Activated CD4-positive, alpha-beta memory T cell treated with anti-CD3 and anti-CD28 coated beads, Interleukin-2, amount 10 ng/mL, durations not matched to agents 7 days and 5 days (primary cell): ENCODE data around the gene ETS2. TPM values are rescaled to one million over a fixed set of nuclear protein-coding genes. Genes with fewer than 3 reads are reported as not detected.
"Not testable (repeated sequence)": the region's sequence is repeated elsewhere in the genome, so short reads cannot be mapped to it uniquely, and the experiment has no call there.

ENCODE experiments used
- CTCF ChIA-PET: fragments of 350-600 bp; sonication (Branson Sonifier 250); formaldehyde crosslinking; loops from one replicate; lab custom pipeline; 2021; ENCODE audit warnings: antibody characterized with exemption, inconsistent platforms; lab: Charles Lee
- POLR2A ChIA-PET: fragments of 350-600 bp; sonication (Branson Sonifier 250); formaldehyde crosslinking; loops from one replicate; lab custom pipeline; 2021; ENCODE audit warnings: antibody characterized with exemption; lab: Charles Lee
- DNase-seq: peaks from one replicate; pipeline ENCODE4 v3.0.0-alpha.2; 2020
- H3K27ac Mint-ChIP-seq: one replicate; pipeline ENCODE4 v1.8.0; 2021; ENCODE audit warnings: mild to moderate bottlenecking, mixed read lengths
- H3K27me3 Mint-ChIP-seq: one replicate; pipeline ENCODE4 v1.8.0; 2021; ENCODE audit warnings: mixed read lengths
- H3K36me3 Mint-ChIP-seq: one replicate; pipeline ENCODE4 v1.8.0; 2021; ENCODE audit warnings: low read depth, mixed read lengths
- H3K4me1 Mint-ChIP-seq: one replicate; pipeline ENCODE4 v1.8.0; 2021; ENCODE audit warnings: mixed read lengths
- H3K4me3 Mint-ChIP-seq: one replicate; pipeline ENCODE4 v1.8.0; 2021; ENCODE audit warnings: mild to moderate bottlenecking, mixed read lengths
- H3K9me3 Mint-ChIP-seq: one replicate; pipeline ENCODE4 v1.8.0; 2021; ENCODE audit warnings: mixed read lengths
- total RNA-seq, 2 experiments: library from RNA; stranded (reverse); gene quantifications; one replicate each; pipeline ENCODE4 v1.2.3, GENCODE V29; 2021

The ETS2 gene
- total RNA-seq, 2 experiments from 2014 or later: 11.4 to 11.5 TPM

DNA sequence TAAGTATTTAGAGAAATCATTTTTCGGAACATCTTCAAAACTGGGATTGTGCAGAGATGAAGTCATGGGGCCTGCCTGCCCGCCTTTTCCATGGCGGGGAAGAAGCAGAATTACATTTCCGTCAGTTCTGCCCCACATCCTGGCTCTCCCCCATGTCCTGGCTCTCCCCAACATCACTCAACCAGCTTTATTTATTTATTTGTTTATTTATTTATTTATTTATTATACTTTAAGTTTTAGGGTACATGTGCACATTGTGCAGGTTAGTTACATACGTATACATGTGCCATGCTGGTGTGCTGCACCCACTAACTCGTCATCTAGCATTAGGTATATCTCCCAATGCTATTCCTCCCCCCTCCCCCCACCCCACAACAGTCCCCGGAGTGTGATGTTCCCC, 22.4 kb downstream of the ETS2 start:
- peaks cover 11% of the 10 kb centered on the region for H3K4me1 Mint-ChIP-seq
- H3K9me3 Mint-ChIP-seq, H3K27ac Mint-ChIP-seq, DNase-seq, H3K27me3 Mint-ChIP-seq, POLR2A ChIA-PET, CTCF ChIA-PET, H3K36me3 Mint-ChIP-seq, H3K4me3 Mint-ChIP-seq: not testable (repeated sequence)

GRCh38 chr21:38830671-38831525, 25.2 kb downstream of the ETS2 start:
- Mint-ChIP-seq H3K4me1 (peaks cover 11% of the 10 kb centered on the region), H3K36me3 (no peaks in the 10 kb centered on the region), H3K4me3 (no peak overlapping the region), H3K27me3 (peaks cover 5% of the 10 kb centered on the region), H3K27ac (no peak overlapping the region), H3K9me3 (no peaks in the 10 kb centered on the region)
- ChIA-PET POLR2A (no interaction called here), CTCF (no interaction called here)
- no peak for DNase-seq

- ChIA-PET POLR2A (no interaction called here), CTCF (no interaction called here)
- H3K27ac Mint-ChIP-seq: no peak overlapping the region
- peaks cover 5% of the 10 kb centered on the region for H3K27me3 Mint-ChIP-seq
- no peaks in the 10 kb centered on the region for H3K36me3 Mint-ChIP-seq
- peaks cover 11% of the 10 kb centered on the region for H3K4me1 Mint-ChIP-seq
- H3K9me3 Mint-ChIP-seq: no peaks in the 10 kb centered on the region
- peak; percentile 35 for DNase-seq
- H3K4me3 Mint-ChIP-seq: no peak overlapping the region
Measured at GRCh38 chr21:38831526-38832467, 26.1 kb downstream of the ETS2 start.

- POLR2A ChIA-PET: no interaction called here
- H3K27me3 Mint-ChIP-seq: peaks cover 5% of the 10 kb centered on the region
- no peak overlapping the region for H3K27ac Mint-ChIP-seq
- H3K9me3 Mint-ChIP-seq: no peaks in the 10 kb centered on the region
- no peak overlapping the region for H3K4me3 Mint-ChIP-seq
- no peak for DNase-seq
- H3K36me3 Mint-ChIP-seq: no peaks in the 10 kb centered on the region
- H3K4me1 Mint-ChIP-seq: peaks cover 11% of the 10 kb centered on the region
- CTCF ChIA-PET: no interaction called here
Measured at GRCh38 chr21:38832664-38833063, 26.9 kb downstream of the ETS2 start.

DNA sequence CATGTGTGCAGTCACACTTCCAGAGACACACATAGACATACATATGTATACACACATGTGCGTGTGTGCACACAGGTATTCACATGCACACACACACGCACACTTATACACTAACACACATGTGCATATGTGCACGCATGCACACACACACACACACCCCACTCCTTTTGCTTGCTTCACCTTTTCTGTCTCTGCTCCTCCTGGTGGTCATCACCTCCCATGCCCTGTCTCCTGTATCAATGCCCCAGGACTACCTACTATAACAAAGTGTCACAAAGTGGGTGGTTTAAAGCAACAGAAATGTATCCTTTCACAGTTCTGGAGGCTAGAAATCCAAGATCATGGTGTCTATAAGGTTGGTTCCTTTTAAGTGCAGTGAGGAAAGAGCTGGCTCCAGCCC, 27.4 kb downstream of the ETS2 start:
- no peak for DNase-seq
- Mint-ChIP-seq H3K36me3 (no peaks in the 10 kb centered on the region), H3K9me3 (no peaks in the 10 kb centered on the region), H3K27ac (no peak overlapping the region), H3K4me3 (no peak overlapping the region), H3K4me1 (peaks cover 11% of the 10 kb centered on the region), H3K27me3 (peaks cover 5% of the 10 kb centered on the region)
- ChIA-PET CTCF (no interaction called here), POLR2A (no interaction called here)

- ChIA-PET CTCF (no interaction called here), POLR2A (no interaction called here)
- Mint-ChIP-seq H3K27me3 (peaks cover 8% of the 10 kb centered on the region), H3K4me3 (no peak overlapping the region), H3K4me1 (peaks cover 13% of the 10 kb centered on the region), H3K27ac (no peak overlapping the region), H3K36me3 (no peaks in the 10 kb centered on the region), H3K9me3 (no peaks in the 10 kb centered on the region)
- no peak for DNase-seq
Measured at GRCh38 chr21:38834725-38835124, 29.0 kb downstream of the ETS2 start.

DNA sequence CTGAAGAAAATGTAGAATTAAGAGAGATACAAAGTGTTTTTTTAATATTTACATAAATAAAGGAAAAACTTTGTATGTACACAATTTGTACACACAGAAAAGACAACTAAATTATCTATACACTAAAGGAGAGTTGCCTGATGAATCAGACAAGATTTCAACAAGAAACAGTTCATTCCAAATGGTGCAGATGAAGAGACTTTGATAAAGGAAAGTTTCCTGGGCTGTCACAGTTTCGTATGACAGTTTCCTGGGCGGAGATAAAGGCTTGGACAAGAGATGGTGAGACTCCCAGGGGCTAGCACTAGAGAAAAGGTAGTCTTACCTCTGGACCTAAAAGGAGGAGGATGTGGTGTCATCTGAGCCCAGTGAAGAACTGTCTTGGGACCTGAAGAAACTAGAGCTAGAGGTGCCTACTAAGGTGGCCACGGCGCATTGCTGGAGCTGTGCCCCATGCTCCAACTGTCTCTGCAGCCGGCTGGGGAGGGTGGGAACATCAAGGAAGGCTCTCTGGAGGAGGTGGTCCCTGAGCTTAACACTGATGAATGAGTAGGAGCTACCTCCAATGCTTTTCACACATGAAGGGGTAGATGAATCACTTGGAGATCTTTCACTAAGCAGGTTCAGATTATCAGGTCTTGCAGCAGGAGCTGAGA, 32.2 kb downstream of the ETS2 start:
- no peak for DNase-seq
- no peak overlapping the region for H3K27ac Mint-ChIP-seq
- no peaks in the 10 kb centered on the region for H3K36me3 Mint-ChIP-seq
- ChIA-PET CTCF (no interaction called here), POLR2A (no interaction called here)
- peaks cover 8% of the 10 kb centered on the region for H3K27me3 Mint-ChIP-seq
- no peak overlapping the region for H3K4me3 Mint-ChIP-seq
- H3K4me1 Mint-ChIP-seq: peaks cover 2% of the 10 kb centered on the region
- H3K9me3 Mint-ChIP-seq: no peaks in the 10 kb centered on the region

DNA sequence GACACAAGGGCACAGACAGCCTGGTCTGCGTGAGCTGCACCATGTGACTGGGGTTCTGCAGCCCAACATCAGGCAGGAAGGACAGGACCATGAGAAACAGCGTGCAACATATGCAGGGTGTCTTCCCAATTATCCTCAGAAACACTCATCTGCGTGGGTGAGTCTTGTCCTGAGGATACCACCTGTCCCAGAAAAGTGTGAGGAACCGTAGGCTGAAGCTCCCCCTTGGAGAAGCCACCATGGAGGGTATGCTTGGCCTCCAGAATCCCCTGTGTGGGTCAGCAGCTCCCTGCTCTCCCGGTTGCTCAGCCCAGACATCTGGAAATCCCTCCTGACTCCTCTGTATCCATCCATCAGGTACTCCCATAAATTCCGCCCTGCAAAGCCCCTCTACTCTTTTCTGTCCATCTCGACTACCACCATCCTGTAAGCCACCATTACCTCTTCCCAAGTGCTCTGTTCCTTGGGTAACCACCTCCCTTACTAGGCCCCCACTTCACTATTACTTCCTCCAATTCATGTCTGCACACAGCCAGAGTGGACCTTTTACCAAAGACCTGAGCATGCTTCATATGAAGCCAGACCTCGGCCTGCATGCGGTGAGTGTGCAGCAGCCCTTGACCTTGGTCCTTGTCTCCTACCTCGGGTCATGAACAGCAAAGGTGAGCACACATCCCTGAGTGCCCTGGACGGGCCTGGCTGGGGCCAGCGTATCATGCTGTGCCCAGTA, 33.0 kb downstream of the ETS2 start:
- ChIA-PET CTCF (no interaction called here), POLR2A (no interaction called here)
- Mint-ChIP-seq H3K27me3 (peaks cover 6% of the 10 kb centered on the region), H3K9me3 (no peaks in the 10 kb centered on the region), H3K27ac (no peak overlapping the region), H3K4me3 (no peak overlapping the region), H3K36me3 (no peaks in the 10 kb centered on the region), H3K4me1 (peaks cover 2% of the 10 kb centered on the region)
- DNase-seq: no peak

- Mint-ChIP-seq H3K27me3 (peaks cover 6% of the 10 kb centered on the region), H3K4me3 (no peak overlapping the region), H3K4me1 (peaks cover 2% of the 10 kb centered on the region), H3K27ac (no peak overlapping the region), H3K36me3 (no peaks in the 10 kb centered on the region), H3K9me3 (no peaks in the 10 kb centered on the region)
- ChIA-PET CTCF (no interaction called here), POLR2A (no interaction called here)
- no peak for DNase-seq
Measured at GRCh38 chr21:38839328-38840286, 33.9 kb downstream of the ETS2 start.

DNA sequence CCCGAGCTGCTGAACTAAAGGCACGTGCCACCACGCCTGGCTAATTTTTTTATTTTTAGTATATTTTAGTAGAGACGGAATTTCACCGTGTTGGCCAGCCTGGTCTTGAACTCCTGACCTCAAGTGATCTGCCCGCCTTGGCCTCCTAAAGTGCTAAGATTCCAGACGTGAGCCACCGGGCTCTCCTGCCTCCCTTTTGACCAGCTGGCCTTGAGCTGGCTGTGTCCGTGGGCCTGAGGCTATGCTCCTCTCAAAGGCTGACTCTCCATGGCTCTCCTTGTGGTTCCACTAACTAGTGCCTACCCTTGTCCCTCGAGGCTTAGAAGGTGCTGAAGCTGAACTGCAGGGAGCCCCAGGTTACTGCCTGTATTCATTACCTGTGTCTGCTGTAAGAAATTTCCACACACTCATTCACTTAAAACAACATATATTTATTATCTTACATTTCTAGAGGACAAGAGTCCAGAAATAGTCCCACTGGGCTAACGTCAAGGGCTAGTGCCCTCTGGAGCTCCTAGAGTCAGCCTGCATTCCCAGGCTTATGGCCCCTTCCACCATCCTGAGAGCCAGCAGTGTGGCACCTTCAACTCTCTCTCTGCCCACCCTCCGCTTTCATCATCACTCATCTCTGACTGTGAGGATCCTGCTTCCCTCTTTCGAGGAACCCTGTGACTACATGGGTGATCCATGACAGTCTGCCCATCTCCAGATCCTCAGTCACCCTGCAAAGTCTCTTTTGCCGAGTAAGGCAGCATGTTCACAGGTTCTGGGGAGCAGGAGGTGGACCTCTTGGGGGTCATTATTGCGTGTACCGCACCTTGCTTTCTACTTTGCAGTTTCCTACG, 34.9 kb downstream of the ETS2 start:
- no peak overlapping the region for H3K27ac Mint-ChIP-seq
- ChIA-PET POLR2A (no interaction called here), CTCF (no interaction called here)
- DNase-seq: no peak
- H3K4me3 Mint-ChIP-seq: no peak overlapping the region
- peaks cover 2% of the 10 kb centered on the region for H3K4me1 Mint-ChIP-seq
- no peaks in the 10 kb centered on the region for H3K9me3 Mint-ChIP-seq
- H3K36me3 Mint-ChIP-seq: no peaks in the 10 kb centered on the region
- peaks cover 3% of the 10 kb centered on the region for H3K27me3 Mint-ChIP-seq

DNA sequence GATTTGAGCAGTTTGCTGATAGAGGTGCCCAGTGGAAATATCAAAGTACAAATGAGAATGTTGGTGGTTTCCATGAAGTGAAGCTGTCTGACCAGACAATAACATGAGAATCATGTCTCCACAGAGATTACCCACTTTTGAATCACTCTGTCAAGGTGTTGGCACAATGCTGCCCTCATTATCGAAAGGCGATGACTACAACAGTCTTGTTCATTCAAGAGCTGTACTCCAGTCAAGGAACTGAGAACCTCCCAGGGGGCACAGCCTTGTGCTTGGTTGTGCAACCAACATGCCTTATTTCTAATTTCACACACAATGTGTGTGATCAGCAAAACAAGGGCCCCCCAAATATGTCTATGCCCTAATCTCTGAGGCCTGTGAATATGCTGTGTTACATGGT, 35.7 kb downstream of the ETS2 start:
- no peak overlapping the region for H3K4me3 Mint-ChIP-seq
- no peaks in the 10 kb centered on the region for H3K9me3 Mint-ChIP-seq
- no peak for DNase-seq
- no peaks in the 10 kb centered on the region for H3K36me3 Mint-ChIP-seq
- H3K27ac Mint-ChIP-seq: no peak overlapping the region
- POLR2A ChIA-PET: no interaction called here
- peaks cover 3% of the 10 kb centered on the region for H3K27me3 Mint-ChIP-seq
- CTCF ChIA-PET: no interaction called here
- H3K4me1 Mint-ChIP-seq: peaks cover 2% of the 10 kb centered on the region
